Activated CD8-positive, alpha-beta memory T cell treated with anti-CD3 and anti-CD28 coated beads for 1 hour (primary cell): ENCODE results near the gene TPRX1.
A peak's percentile ranks its signal among the peaks of the same experiment; 100 is the strongest.
"Not testable (repeated sequence)": the region's sequence is repeated elsewhere in the genome, so short reads cannot be mapped to it uniquely, and the experiment has no call there.

Experiments
- DNase-seq, 2 donors: peaks; one replicate each; pipeline ENCODE4 v3.0.0-alpha.2; 2020; ENCODE audit warnings: low read depth in 1 of 2; ENCODE audit errors: extremely low read depth in 1 of 2

TPRX1 gene

DNA sequence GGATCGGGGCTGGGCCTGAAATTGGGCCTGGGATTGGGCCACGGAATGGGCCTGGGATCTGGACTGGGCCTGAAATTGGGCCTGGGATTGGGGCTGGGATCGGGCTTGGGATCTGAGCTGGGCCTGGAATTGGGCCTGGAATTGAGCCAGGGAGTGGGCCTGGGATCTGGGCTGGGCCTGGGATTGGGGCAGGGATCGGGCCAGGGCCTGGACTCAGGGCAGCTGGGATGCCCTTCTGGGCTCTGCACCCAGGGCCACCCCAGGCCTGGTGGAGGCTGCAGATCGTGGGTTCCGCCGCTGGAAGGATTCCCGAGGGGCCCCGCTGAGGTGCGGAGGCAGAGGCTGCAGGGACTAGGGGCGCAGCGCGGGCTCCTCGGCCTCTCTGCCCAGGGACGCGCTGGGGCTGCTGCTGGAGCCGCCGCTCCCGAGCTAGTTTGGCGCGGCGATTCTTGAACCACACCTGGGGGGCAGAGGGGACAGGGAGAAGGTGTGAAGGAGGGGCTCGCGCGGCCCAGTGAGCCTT, 1.8 kb downstream of the TPRX1 start:
- no peak for DNase-seq

DNA sequence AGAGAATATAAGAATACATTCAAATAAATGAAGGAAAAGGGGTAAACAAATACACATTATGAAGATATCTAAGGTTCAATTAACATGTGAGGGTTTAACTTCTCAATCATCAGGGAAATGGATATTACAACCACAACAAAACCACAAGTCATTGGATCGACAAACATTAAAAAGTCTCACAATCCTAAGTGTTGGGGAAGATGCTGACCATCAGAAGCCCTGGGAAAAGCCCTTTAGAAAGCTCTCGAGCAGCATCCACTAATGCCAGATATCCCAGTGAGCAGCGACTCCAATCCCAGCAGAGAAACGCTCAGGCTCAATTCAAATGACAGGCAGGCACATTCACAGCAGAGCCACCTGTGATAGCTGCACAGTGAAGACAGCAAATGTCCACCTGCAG, 3.1 kb downstream of the TPRX1 start:
- DNase-seq, result no peak

DNA sequence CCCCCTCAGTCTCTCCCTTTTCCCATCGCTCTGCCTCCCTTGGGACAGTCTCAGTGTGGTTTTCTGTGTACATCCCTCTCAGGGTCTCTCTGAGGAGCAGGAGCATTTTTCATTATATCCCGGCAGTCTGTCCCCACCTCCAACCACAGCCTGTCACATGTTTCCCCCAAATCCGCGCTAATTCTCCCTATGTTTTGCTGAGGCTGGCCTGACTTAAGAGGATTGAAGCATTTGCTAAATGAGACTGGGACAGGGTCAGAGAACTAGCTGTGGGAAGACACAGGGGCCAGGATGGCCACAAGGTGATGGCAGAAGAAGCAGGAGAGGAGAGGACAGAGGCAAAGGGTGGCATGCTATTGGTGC, 5.5 kb downstream of the TPRX1 start:
- no peak for DNase-seq

DNA sequence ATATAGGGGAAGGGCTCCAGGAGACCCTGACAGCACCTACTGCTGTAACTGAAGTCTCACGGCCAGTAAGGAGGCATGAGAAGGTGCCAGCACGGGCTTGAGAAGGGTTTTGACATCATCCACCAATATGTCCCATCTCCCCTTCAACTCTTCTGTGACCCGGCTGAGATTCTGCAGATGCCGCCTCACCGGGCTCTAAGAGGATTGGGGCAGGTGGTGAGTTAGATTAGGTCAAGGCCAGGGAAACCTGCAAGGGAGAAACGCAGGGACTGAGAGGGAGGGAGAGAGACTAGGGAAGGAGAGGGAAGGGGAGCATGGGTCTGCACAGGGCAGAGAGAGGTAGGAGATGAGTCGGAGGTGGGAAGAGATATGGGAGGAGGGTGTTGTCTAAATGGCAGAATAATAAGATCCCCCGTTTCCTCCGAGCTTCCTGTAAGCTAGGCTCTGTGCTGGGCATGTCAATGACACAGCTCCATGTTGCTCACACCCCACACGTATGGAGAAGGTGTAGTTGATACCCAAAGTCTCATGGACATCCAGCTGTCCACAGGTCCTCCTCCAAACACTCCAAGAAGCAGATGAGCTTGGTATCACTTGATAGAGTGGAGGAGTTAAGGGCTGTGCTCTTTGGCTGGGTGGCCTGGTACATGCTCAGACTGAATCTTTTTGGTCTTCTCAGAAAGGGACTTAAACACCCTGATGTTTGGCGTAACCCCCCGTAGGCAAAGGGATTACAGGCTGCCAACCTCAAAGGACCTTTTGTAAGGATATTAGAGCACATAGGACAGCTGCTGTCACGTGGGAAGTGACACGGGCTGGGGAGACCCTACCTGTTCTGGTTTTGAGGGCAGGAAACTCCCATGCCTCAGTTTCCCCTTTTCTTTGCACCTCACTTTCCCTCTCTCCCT, 6.1 kb downstream of the TPRX1 start:
- no peak for DNase-seq

DNA sequence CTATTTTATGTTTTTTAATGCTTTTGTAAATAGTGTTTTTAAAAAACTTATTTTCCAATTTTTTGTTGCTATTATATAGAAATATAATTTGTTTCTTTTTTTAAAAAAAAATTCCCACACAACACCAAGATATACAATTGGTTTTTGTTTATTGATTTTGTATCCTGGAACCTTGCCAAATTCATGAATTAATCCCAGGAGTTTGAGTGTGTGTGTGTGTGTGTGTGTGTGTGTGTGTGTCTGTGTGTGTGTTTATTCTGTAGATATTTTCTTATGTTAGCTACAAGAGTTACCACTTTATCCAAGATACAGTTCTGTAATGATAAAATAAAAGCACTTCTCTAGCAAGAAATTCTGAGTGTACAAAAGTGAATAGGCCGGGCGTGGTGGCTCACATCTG, 7.6 kb downstream of the TPRX1 start:
- no peak for DNase-seq

DNA sequence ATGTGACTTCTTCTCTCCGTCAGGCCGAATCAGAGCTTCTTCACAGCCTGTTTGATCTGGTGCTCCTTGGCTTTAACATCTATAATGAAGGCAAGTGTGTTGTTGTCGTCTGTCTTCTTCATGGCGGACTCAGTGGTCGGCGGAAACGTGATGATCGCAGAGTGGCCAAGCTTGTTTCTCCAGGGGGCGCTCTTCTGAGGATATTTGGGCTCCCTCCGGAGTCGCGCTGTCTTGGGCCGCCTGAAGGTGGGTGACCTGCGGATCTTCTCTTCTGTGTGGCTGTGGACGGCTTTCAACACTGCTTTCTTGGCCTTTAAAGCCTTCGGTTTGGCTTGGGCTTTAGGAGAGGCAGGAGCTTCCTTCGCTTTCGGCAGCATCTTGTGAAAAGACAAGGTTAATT, 9.8 kb downstream of the TPRX1 start:
- no peak for DNase-seq

DNA sequence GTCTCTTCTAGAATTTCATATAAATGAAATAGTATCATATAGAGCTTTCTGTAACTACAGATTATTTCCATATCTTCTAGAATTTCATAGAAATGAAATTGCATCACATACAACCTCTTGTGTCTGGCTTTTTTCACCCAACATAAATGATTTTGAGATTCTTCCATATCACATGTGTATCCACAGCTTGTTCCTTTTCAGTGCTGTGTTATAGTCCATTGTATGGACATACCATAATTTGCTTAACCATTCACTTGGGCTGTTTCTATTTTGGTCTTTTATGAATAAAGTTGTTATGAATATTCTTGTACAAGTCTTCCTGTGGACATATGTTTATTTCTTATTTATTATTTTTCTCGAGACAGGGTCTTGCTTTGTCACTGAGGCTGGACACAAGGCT, 11.7 kb downstream of the TPRX1 start:
- no peak for DNase-seq

DNA sequence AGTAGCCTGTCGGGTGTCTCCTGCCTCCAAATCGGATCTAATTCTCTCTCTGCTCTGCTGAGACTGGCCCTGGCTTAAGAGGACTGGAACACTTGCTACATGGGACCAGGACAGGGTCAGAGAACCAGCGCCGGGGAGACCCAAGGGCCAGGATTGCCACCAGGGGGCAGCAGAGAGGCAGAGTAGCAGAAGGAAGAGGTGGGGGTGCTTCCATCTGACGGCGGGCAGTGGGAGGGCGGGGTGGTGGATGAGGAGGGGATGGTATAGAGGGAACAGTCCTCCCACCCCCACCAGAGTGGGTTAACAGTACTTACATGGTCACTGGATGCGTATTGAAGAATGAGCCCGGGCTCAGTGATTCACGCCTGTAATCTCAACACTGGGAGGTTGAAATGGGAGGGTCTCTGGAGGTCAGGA, 13.9 kb downstream of the TPRX1 start:
- peak; percentile 62 to 81 for DNase-seq

DNA sequence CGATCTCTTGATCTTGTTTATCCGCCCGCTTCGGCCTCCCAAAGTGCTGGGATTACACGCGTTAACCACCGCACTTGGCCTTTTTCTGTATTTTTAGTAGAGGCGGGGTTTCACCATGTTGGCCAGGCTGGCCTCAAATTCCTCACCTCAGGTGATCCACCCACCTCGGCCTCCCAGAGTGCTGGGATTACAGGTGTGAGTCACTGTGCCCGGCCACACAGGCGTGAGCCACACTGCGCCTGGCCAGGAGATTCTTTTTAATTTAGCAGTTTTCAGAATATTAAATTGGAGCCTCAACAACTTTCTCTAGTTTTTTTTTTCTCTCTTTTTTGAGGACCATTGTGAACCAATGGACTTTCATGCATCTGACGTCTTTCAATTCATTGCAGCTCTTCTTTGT, 14.5 kb downstream of the TPRX1 start:
- not testable (repeated sequence) for DNase-seq

DNA sequence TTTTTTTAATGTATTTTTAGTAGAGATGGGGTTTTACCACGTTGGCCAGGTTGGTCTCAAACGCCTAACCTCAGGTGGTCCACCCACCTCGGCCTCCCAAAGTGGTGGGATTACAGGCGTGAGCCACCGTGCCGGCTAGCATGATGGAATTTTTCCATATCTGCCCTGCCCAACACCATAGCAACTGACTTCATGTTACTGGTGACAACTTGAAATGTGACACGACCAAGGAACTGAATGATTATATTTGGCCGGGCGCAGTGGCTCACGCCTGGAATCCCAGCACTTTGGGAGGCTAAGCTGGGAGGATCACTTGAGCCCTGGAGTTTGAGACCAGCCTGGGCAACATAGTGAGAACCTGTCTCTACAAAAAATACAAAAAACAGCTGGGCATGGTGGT, 17.0 kb downstream of the TPRX1 start:
- DNase-seq, result not testable (repeated sequence)

DNA sequence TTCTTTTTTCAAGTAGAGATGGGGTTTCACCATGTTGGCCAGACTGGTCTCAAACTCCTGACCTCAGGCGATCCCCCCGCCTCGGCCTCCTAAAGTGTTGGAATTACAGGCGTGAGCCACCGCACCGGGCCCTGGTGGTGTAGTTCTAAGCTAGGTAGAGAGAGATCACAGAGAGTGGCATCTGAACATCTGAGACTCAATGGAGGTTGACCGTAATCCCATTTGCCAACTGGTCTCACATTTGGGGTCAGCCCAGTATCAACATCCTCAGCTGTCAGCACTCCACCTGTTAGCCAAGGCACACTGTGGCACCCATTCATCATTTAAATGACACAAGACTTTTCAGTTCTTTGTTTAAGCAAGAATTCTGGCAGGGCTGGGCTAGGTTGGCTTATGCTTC, 17.8 kb downstream of the TPRX1 start:
- DNase-seq, result no peak

DNA sequence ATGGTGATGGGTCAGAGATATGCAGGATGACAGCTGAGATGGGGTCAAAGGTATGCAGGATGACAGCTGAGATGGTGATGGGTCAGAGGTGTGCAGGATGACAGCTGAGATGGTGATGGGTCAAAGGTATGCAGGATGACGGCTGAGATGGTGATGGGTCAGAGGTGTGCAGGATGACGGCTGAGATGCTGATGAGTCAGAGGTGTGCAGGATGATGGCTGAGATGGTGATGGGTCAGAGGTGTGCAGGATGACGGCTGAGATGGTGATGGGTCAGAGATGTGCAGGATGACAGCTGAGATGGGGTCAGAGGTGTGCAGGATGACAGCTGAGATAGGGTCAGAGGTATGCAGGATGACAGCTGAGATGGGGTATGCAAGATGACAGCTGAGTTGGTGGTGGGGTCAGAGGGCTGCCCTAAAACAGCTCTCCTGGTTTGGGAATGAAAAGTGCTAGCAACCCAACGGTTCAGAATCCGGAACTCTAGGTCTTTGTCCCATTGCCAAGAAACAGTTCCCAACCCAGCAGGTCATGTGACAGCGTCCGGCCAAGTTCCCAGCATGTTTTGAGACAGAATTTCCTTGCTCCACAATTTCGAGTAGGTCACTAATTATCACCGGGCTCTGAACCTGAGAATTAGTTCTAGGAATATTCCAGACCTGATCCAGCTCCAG, 22.6 kb downstream of the TPRX1 start:
- DNase-seq, result no peak

DNA sequence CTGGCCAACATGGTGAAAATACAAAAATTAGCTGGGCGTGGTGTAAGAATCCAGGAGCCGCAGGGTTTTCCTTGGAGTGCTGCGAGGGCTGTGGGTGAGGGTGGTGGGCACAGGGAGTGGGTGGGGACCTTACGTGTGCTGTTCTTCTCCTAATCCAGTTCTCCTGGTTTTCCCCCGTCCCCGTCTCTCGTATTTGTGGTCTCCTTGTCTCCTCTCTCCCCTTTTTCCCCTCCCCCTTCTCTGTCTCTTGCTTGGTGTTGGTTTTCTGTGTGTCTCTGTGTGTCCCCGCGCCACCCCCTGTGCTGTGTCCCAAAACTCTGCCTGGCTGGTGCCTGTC, 24.2 kb downstream of the TPRX1 start:
- DNase-seq, result no peak

DNA sequence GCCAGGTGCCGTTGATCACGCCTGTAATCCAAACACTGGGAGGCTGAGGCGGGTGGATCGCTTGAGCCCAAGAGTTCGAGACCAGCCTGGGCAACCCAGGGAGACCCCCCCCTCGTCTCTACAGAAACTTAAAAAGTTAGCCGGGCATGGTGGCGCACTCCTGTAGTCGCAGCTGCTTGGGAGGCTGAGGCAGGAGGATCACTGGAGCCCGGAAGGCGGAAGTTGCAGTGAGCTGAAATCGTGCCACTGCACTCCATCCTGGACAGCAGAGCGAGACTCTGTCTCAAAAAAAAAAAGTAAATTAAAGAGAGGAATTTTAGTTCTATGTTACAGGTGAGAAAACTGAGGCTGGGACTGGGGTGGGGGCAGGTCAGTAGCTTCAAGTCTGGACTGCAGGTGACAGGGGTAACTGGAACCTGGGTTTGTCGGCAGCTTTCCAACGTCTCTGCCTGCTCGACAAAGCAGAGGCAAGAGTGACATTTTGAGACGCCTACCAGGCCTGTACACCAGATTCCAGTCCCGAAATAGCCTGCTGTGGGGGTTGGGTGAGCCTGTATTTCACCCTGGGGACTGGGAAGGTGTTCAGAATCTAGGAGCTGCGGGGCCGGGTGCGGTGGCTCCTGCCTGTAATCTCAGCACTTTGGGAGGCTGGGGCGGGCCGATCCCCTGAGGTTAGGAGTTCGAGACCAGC, 24.7 kb downstream of the TPRX1 start:
- DNase-seq, result no peak

DNA sequence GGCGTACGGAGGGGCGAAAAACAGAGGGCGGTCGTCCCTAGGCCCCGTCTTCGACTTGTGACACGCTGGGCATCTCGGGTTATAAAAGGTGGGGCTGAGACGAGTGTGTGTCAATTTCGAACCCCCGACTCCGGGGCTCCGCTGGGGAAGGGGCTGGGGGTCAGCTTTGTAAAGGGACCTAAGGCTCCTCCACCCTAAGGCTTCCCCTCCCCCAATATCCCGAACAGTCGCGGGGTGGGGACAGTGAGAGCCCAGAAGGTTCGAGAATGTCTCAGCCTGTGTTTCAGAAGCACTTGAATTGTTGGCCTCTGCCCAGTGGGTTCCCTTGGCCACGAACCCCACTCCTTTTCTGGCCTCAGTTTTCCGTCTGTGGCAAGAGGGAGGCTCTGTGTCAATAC, 25.4 kb downstream of the TPRX1 start:
- DNase-seq, result no peak

DNA sequence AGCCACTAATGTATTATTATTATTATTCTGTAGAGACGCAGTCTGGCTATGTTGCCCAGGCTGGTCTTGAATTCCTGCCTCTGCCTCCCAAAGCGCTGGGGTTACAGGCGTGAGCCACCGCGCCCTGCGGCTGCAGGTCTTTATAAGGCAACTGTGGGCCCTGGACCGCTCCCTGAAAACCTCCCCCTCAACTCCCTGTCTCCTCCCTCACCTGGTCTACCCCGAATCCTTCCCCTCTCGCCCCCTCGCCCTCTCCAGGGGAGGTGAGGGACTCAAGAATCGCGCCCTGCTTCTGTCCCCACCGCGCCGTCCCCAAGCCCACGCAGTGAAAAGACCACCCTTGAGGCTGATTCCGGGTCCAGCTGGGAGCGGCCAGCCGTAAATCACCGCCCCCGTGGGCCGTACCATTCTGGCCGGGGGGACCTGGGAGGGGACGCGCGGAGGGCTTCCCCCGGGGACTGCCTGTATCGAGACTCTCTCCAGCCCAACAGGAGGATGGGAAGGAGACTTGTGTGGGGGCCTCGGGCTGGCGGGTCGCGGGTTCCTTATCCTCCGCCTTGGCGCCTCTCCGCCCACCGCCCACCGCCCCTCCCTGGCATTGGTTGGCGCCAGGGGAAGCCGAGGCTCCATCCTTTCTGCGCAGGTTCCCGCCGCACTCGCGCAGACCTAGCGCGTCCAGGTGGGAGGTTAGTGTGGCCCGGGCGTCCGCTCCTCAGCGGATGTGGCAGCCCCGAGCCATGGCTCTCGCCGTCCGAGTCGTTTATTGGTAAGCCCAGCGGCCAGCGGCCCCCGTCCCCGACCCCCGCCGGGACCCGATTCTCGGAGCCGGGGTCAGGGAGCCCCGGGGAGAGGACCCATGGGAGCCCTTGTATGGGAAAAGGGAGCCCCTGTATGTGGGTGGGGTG, 26.1 kb downstream of the TPRX1 start, which contains the start of gene SELENOW:
Gene SELENOW (plus strand): TSS at position 655 of the 905 bp plus-strand sequence. CDS start 83 bp downstream, at position 738.
- peak; percentile 40 to 60 for DNase-seq

DNA sequence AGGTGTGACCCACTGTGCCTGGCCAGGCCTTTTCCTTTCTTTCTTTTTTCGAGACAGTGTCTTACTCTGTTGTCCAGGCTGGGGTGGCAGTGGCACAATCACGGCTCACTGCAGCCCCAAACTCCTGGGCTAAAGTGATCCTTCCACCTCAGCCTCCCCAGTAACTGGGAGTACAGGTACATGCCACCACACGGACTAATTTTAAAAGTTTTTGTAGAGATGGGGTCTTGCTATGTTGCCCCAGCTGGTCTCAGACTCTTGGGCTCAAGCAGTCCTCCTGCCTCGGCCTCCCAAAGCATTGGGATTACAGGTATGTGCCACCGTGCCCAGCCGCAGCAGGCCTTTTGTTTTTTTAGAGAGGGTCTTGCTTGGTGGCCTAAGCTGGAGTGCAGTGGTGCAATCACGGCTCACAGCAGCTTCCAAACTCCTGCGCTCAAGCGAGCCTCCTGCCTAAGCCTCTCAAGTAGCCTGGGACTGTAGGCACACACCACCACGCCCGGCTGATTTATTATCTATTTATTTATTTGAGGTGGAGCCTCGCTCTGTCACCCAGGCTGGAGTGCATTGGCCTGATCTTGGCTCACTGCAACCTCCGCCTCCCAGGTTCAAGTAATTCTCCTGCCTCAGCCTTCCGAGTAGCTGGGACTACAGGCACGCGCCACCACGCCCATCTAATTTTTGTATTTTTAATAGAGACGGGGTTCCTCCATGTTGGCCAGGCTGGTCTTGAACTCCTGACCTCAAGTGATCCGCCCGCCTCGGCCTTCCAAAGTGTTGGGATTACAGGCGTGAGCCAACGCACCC, 26.9 kb downstream of the TPRX1 start:
- DNase-seq, result not testable (repeated sequence)

DNA sequence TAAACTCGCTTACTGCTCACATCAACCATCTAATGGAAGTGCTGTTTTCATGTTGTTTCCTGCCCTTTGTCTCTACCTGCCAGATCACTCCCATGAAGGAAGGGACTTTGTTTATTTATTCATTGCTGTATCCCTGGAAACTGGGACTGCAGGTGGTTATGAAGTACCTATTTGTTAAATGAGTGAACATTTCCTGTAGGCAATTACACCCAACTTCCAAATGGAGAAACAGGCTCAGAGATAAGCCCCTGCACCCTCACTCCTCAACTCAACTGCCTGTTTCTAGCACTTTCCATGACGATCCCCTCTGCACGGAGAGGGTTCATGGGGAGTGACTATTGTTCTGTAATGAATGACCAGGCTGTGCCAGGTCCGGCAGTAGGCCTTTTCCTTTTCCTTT, 27.8 kb downstream of the TPRX1 start:
- DNase-seq, result no peak

DNA sequence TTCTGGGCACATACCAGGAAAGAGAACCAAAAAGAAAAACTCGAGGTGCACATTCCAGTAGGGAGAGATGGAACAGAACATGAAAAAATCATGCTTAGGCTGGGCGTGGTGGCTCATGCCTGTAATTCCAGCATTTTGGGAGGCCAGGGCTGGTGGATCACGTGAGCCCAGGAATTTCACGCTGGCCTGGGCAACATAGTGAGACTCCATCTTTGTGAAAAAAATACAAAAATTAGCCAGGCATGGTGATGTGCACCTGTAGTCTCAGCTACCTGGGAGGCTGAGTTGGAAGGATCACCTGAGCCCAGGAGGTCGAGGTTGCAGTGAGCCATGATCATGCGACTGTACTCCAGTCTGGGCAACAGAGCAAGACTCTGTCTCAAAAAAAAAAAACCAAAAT, 33.1 kb downstream of the TPRX1 start:
- DNase-seq, result not testable (repeated sequence)

DNA sequence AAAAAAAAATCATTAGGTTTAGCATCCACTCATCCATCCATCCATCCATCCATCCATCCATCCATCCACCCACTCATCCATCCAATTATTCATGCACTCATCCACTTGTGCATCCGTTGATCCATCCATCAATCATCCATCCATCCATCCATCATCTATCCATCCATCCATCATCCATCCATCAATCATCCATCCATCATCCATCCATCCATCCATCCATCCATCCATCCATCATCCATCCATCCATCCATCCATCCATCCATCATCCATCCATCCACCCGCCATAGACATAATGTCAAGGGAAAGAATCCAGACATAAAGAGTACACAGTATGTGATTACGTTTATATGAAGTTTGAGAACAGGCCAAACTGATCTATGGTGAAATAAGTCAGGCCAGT, 34.8 kb downstream of the TPRX1 start:
- DNase-seq, result no peak
